Stimulated activated CD8-positive, alpha-beta memory T cell treated with anti-CD3 and anti-CD28 coated beads, Interleukin-15, amount 100 ng/mL, for 24 hours (primary cell): Measurements from ENCODE around the gene CKAP5.

Experiments used
- DNase-seq: peaks from one replicate; pipeline ENCODE4 v3.0.0-alpha.2; 2020; ENCODE audit warnings: low read depth

CKAP5 gene

DNA sequence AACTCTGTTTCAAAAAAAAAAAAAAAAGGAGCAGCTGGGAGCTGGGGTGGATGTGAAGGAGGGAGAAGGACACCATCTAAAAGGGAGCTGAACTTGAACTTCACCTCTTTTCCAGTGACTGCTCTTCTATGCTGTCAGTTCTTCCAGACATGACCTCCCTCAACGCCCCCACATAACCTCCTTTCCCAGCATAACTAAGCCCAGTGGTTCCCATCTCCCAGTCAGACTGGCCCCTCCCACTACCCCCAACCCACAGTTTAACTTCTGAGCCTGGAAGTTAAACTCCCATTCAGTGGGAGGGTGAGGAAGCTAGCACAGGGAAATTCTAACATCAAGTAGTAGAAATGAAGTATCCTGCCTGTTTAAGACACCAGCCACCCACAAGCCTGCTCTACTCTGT, 147.5 kb downstream of the CKAP5 start:
- no peak for DNase-seq

DNA sequence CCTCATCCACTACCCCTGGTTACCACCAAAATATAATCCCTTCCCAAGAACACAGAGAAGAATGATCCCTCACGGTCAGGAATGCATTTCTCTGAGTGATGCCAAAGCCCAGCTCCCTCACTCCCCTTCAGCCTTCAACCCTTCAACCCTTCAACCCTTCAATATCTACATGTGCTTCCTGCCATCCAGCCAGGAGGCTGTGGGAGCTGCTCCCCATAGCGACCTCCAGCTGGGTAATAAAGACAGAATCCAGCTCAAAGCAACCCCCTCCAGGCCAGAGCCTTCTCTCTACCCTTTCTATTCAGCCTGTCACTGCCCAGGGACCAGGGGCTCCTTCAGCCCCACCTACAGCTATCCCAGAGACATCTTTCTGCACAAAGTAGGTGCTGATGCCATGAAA, 148.4 kb downstream of the CKAP5 start:
- no peak for DNase-seq

DNA sequence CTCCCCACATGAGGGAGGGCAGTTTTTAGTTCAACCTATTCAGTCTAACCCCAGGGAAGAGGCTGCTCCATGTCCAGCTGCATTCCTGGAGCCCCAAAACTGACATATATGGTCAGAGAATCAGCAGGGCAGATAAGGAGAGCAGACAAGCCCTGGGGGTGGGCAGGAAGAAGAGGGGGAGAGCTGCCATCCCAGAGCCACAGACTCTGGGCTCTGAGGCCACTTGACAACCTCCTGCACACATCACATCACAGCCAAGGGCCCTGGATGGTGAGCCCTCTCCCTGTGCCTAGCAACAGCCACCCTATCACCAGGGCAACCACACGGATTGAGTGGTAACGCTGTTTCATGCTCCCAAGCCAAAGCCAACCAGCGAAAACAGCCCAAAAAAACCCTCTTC, 148.8 kb downstream of the CKAP5 start:
- no peak for DNase-seq

DNA sequence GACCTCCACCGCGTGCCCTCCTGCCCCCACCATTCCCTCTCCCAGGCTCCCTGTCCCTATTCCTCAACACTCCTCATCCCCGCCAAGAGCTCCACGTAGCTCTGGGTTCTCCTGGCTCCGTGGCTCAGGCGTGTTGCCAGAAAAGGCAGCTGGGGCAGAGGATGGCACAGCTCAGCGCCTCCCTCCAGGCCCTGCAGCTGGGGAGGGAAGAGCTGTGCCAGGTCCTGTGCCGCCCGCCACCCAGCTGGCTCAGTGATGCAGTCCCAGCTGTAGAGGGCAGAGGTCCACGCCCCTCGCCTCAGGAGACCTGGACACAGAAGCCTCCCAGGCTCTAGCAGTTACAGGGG, 149.9 kb downstream of the CKAP5 start:
- DNase-seq, result no peak

DNA sequence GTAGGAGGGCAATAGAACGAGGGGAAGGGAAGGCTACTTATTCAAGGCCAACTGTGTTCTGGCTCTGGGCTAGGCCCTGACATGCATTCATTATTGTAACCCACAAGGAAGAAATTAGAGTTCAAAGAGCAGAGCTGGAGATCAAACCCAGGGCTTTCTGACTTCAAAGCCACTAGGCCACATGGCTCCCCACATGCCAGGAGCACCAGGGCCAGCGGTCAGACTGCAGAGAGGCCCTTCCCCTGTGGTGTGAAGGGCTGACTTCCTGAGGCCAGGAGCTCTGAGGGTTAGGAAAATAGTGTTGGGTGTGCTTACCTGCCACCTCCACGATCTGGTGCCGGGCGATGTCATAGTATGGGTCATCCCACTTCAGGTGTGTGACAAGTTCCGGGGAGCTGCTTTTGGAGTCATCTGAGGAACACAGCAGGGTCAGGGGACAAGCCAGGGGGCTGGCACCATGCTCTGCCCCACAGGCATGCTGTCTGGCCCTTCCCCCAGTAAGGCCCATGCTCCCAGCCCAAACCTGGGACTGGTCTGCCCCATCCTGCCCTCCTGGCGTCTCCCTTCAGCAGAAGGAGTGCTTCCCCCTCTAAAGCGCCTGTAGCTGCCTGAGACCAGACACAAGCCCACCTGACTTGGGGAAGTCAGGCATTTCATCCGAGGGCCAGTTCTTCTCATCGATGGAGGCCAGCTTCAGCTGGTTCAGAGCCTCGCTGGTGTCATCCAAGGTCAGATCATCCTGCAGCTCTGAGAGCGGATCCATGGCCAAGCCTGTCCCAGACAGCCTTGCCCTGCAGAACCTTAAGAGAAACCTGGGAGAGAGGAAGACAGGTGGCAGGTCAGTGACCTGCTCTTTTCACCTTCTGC, 150.5 kb downstream of the CKAP5 start:
- no peak for DNase-seq

DNA sequence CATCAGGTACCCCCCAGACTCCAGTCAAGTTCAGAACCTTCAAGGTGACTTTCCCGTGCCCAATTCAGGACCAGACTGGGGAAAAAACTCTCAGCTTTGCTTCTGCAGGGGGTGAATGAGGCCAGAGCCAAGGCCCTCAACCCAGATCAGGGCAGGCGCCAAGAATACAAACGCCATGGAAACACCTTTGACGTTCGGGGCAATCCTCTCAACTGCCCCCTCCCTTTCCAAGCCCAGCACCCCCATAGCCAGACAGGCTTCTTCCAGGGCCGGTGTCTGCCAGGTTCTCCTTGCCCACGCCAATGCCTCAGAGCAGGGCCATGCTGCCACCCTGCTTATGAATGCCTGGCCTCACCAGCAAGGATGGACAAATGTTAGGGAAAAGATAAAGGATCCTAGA, 151.5 kb downstream of the CKAP5 start:
- DNase-seq, result no peak

DNA sequence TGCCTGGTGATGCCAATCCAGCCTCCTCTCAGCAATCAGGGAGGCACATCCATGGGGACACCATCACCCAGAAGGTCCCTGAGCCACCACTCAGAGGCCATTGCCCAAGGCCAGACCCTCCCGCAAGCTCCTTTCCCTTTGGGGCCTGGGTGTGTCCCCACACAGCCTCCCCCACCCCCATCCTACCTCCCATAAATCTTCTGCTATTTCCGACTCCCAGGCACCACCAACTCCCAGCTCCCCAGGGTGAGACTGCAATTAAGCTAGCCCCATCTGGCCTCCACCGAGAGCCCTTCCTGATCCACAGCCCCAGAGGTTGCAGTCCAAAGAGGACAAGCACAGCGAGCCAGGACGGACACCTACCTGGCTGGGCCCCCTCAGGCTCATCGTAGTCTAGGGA, 152.0 kb downstream of the CKAP5 start:
- no peak for DNase-seq

DNA sequence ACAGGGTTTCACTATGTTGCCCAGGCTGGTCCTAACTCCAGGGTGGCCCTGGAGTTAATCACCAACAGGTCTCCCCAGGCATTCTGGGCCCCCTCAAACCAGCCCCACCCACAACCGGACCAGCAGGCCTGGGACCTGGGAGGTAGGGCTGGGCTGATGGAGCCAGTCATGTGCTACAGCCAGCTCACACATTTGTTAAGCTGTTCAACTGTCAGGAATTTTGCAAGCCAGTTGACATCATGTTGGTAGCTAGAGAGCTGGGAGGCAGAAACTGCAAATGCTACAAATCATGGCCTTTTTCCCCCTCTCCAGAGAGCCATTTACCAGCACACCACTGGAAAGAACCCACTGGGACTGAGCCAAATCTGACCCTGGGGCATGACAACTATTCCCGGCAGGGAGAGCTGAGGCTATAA, 152.5 kb downstream of the CKAP5 start:
- no peak for DNase-seq
